HepG2 (cell line): ENCODE data around the gene KANSL3. TPM values are rescaled to one million over a fixed set of nuclear protein-coding genes. Genes with fewer than 3 reads are reported as not detected.

Experiments used
- ATAC-seq: fragments of 200-7000 bp; cut with Tn5 transposase; 3 replicates; pipeline ENCODE4 v1.9.1; 2020; ENCODE audit warnings: mild to moderate bottlenecking, moderate library complexity
- BruUV-seq: library from RNA; stranded (reverse); fragments of 400-500 nt; replicated peaks from 2 replicates; lab custom pipeline; 2021; lab: Mats Ljungman, UMichigan
- CTCF ChIA-PET: fragments of 300-600 bp; formaldehyde crosslinking; extraction: SDS; loops from one replicate; lab custom pipeline; 2021; ENCODE audit warnings: low total read pairs, inconsistent platforms, low intra/inter-chr PET ratio; lab: Yijun Ruan, JAX
- POLR2A ChIA-PET: fragments of 350-600 bp; sonication (Branson Sonifier 250); formaldehyde crosslinking; loops from one replicate; lab custom pipeline; 2020; ENCODE audit warnings: antibody characterized with exemption, inconsistent platforms; lab: Yijun Ruan, JAX
- DNase-seq: peaks from one replicate; pipeline ENCODE4 v3.0.0-alpha.2; 2015; ENCODE audit warnings: low spot score
- FAIRE-seq: peaks from 3 replicates; lab custom pipeline; 2011; peaks lifted over from hg19 to GRCh38; lab: Jason Lieb, UNC
- H2AFZ ChIP-seq: one replicate; pipeline ENCODE4 v1.6.1; 2011; ENCODE audit warnings: low read length, inconsistent platforms
- H3K27ac ChIP-seq: fragments of 300-600 bp; 3 replicates; pipeline ENCODE4 v1.8.0; 2011; ENCODE audit warnings: mixed run types, mild to moderate bottlenecking, mixed read lengths, low read length, inconsistent platforms; ENCODE audit not compliant: insufficient read depth; ENCODE audit errors: extremely low read length
- H3K27me3 ChIP-seq, 2 experiments: fragments of 200-600 bp in 1 of 2; 2 replicates in 1 of 2; 3 replicates in 1 of 2; pipeline versions ENCODE4 v1.6.0 to v1.8.0; 2011; ENCODE audit warnings: low read length in 2 of 2, mild to moderate bottlenecking in 2 of 2, moderate library complexity in 2 of 2, inconsistent platforms in 1 of 2; ENCODE audit not compliant: insufficient read depth in 2 of 2, control insufficient read depth in 1 of 2
- H3K36me3 ChIP-seq, 2 experiments: fragments of 200-600 bp in 1 of 2; replicated peaks in 1 of 2; 2 replicates in 1 of 2; 3 replicates in 1 of 2; pipeline versions ENCODE4 v1.5.1 to v1.8.0; 2011; ENCODE audit warnings: low read length in 2 of 2, inconsistent platforms in 1 of 2; ENCODE audit not compliant: insufficient read depth in 2 of 2, control insufficient read depth in 1 of 2
- H3K4me1 ChIP-seq: 2 replicates; pipeline ENCODE4 v1.5.1; 2012; ENCODE audit warnings: low read length, inconsistent platforms; ENCODE audit not compliant: insufficient read depth
- H3K4me2 ChIP-seq: 2 replicates; pipeline ENCODE4 v1.6.0; 2011; ENCODE audit warnings: low read depth, low read length, inconsistent platforms
- H3K4me3 ChIP-seq, 3 experiments: fragments of 200-600 bp in 1 of 3; sonication (generic), shearing (Covaris generic) in 1 of 3; replicated peaks in 1 of 3; 2 replicates each; pipeline ENCODE4 v1.5.1; 2011 to 2016; ENCODE audit warnings: low read length in 3 of 3, inconsistent platforms in 2 of 3, low read depth in 2 of 3, mild to moderate bottlenecking in 2 of 3, control low read depth in 1 of 3, mixed read lengths in 1 of 3; ENCODE audit not compliant: insufficient read depth in 1 of 3
- H3K79me2 ChIP-seq: one replicate; pipeline ENCODE4 v1.6.1; 2011; ENCODE audit warnings: low read length, inconsistent platforms; ENCODE audit not compliant: insufficient read depth
- H3K9ac ChIP-seq: 2 replicates; pipeline ENCODE4 v1.6.0; 2011; ENCODE audit warnings: mild to moderate bottlenecking, low read depth, low read length, inconsistent platforms; ENCODE audit not compliant: insufficient read depth
- H3K9me3 ChIP-seq: 2 replicates; pipeline ENCODE4 v1.5.1; 2012; ENCODE audit warnings: mild to moderate bottlenecking, low read length
- H4K20me1 ChIP-seq: 2 replicates; pipeline ENCODE4 v1.6.0; 2011; ENCODE audit warnings: inconsistent platforms, mild to moderate bottlenecking, low read length, moderate library complexity; ENCODE audit not compliant: insufficient read depth
- HNF4A ChIP-seq: sonication (generic); formaldehyde crosslinking; IDR thresholded peaks from 2 replicates; pipeline ENCODE4 v1.4.0; 2020; ENCODE audit warnings: missing genetic modification reagents
- NCOA5 ChIP-seq: sonication (generic); formaldehyde crosslinking; IDR thresholded peaks from 2 replicates; pipeline ENCODE4 v1.4.0; 2020; ENCODE audit warnings: missing genetic modification reagents
- POLR2A ChIP-seq, 2 experiments: IDR thresholded peaks; 2 replicates each; pipeline ENCODE4 v1.6.1; 2011; ENCODE audit warnings: low read depth in 2 of 2, low read length in 2 of 2, mild to moderate bottlenecking in 1 of 2, moderate library complexity in 1 of 2; ENCODE audit not compliant: insufficient read depth in 1 of 2
- SOX6 ChIP-seq, 2 experiments: fragments of 450-650 bp in 1 of 2; sonication (generic) in 1 of 2; formaldehyde crosslinking in 1 of 2; IDR thresholded peaks; 2 replicates each; pipeline versions ENCODE4 v1.4.0 to v1.6.1; 2017 to 2020; ENCODE audit warnings: antibody characterized with exemption in 1 of 2, mild to moderate bottlenecking in 1 of 2, missing genetic modification reagents in 1 of 2
- SP1 ChIP-seq, 2 experiments: fragments of 450-650 bp in 1 of 2; sonication (generic) in 1 of 2; formaldehyde crosslinking in 1 of 2; IDR thresholded peaks; 2 replicates each; pipeline versions ENCODE4 v1.4.0 to v1.6.1; 2016 to 2020; ENCODE audit warnings: missing genetic modification reagents in 1 of 2
- ZBTB42 ChIP-seq: sonication (generic); formaldehyde crosslinking; IDR thresholded peaks from 2 replicates; pipeline ENCODE4 v1.5.0; 2020; ENCODE audit warnings: mild to moderate bottlenecking, missing genetic modification reagents
- ZFP36L2 ChIP-seq: sonication (generic); formaldehyde crosslinking; IDR thresholded peaks from 2 replicates; pipeline ENCODE4 v1.4.0; 2020; ENCODE audit warnings: missing genetic modification reagents
- ZFX ChIP-seq: sonication (generic); formaldehyde crosslinking; IDR thresholded peaks from 2 replicates; pipeline ENCODE4 v1.4.0; 2020; ENCODE audit warnings: mild to moderate bottlenecking, low read depth, missing genetic modification reagents, moderate library complexity
- ZNF138 ChIP-seq: sonication (generic); formaldehyde crosslinking; IDR thresholded peaks from 2 replicates; pipeline ENCODE4 v1.5.0; 2020; ENCODE audit warnings: mild to moderate bottlenecking, low read depth, missing genetic modification reagents
- ZNF264 ChIP-seq: sonication (generic); formaldehyde crosslinking; IDR thresholded peaks from 2 replicates; pipeline ENCODE4 v1.4.0; 2020; ENCODE audit warnings: missing genetic modification reagents
- ZNF614 ChIP-seq: IDR thresholded peaks from 2 replicates; pipeline ENCODE4 v1.6.1; 2018; ENCODE audit warnings: missing biosample characterization, missing genetic modification reagents, inconsistent platforms, borderline replicate concordance
- WGBS: methylation state at CpG from one replicate; pipeline ENCODE4 v1.1.6; 2017; ENCODE audit warnings: low lambda C conversion rate; 5-methylcytosine and 5-hydroxymethylcytosine counted together
- in situ Hi-C: cut with HindIII; loops from 2 replicates; pipeline ENCODE4 v1.10.0; 2017; ENCODE audit warnings: low pct_unique_long_range_greater_than_20kb; ENCODE audit not compliant: extremely low pct_ligation_motif_present
- intact Hi-C: fragments of 100-400 bp; cut with micrococcal nuclease; formaldehyde crosslinking; loops from one replicate; pipeline ENCODE4 v1.10.0; 2022; ENCODE audit not compliant: unreplicated experiment
- polyA plus RNA-seq, 8 experiments: library from polyadenylated mRNA; depleted of rRNA in 3 of 8; stranded (reverse) in 7 of 8; unstranded in 1 of 8; fragments of >200 nt; fragmentation: Illumina TruSeq in 4 of 8; extraction: Trizol in 4 of 8; gene quantifications; 2 replicates each; pipeline versions ENCODE4 v1.2.1 to v1.2.3, GENCODE V29; 2011 to 2016; ENCODE audit warnings: low read depth in 4 of 8, missing spikeins in 1 of 8, mixed read lengths in 1 of 8; ENCODE audit not compliant: insufficient read depth in 1 of 8
- total RNA-seq, 5 experiments: library from RNA; depleted of rRNA; stranded (reverse); fragments of >200 nt; fragmentation: Illumina TruSeq; extraction: Trizol; gene quantifications; 2 replicates each; pipeline ENCODE4 v1.2.3, GENCODE V29; 2016; ENCODE audit warnings: low read depth in 1 of 5
- TF ChIP-seq, protein P1 (sequence below): IDR thresholded peaks from 2 replicates; pipeline ENCODE4 v1.6.1; 2016
- TF ChIP-seq, protein P2 (sequence below): sonication (generic); formaldehyde crosslinking; IDR thresholded peaks from 2 replicates; pipeline ENCODE4 v1.4.0; 2020; ENCODE audit warnings: missing genetic modification reagents, borderline replicate concordance
- TF ChIP-seq, protein P3 (sequence below): sonication (generic); formaldehyde crosslinking; IDR thresholded peaks from 2 replicates; pipeline ENCODE4 v1.5.0; 2020; ENCODE audit warnings: mild to moderate bottlenecking, missing genetic modification reagents, moderate library complexity
- TF ChIP-seq, protein P4 (sequence below): sonication (generic); formaldehyde crosslinking; IDR thresholded peaks from 2 replicates; pipeline ENCODE4 v1.4.0; 2020; ENCODE audit warnings: missing genetic modification reagents
- TF ChIP-seq, protein P5 (sequence below): sonication (generic); formaldehyde crosslinking; IDR thresholded peaks from 2 replicates; pipeline ENCODE4 v1.9.0; 2022; ENCODE audit warnings: missing genetic modification reagents, mild to moderate bottlenecking, borderline replicate concordance
- TF ChIP-seq, protein P6 (sequence below): sonication (generic); formaldehyde crosslinking; IDR thresholded peaks from 2 replicates; pipeline ENCODE4 v1.5.0; 2020; ENCODE audit warnings: missing genetic modification reagents, mild to moderate bottlenecking, borderline replicate concordance

Gene KANSL3
- total and polyA plus RNA-seq, 2 of the 13 experiments (the other 11 are each of a cell fraction or from before 2014, with no cell fraction given): 20.8 to 37.3 TPM

DNA sequence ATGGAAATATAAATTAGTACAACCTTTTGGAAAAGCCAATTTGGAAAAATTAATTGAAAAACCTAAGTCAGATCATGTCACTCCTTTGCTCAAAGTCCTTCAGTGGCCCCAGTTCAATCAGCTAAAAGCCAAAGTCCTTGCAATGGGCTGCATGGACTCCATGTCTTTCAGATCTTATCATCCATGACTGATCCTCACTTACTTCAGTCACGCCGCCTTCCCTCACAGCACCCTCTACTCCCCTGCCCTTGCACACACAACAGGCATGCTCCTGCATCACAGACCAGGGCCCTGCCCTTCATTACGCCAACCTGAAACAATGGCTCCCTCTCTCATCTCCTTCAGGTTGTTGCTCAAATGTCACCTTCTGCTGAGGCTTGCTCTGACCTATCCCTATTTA, 15.6 kb downstream of the KANSL3 start:
- Histone ChIP-seq H4K20me1 (no peaks in the 10 kb centered on the region), H3K36me3 (peaks cover 15 to 54% of the 10 kb centered on the region in 2 experiments), H3K79me2 (no peaks in the 10 kb centered on the region), H3K4me1 (peaks cover 15% of the 10 kb centered on the region), H2AFZ (no peak overlapping the region), H3K4me2 (no peak overlapping the region; the same call in 1 of the 2 replicates), H3K27ac (no peak overlapping the region), H3K4me3 (no peak overlapping the region), H3K9ac (no peak overlapping the region), H3K27me3 (no peaks in the 10 kb centered on the region), H3K9me3 (no peaks in the 10 kb centered on the region)
- ChIA-PET POLR2A (no interaction called here), CTCF (no interaction called here)
- FAIRE-seq: no peak
- BruUV-seq: no TSS peak
- peak; percentile 75 for ATAC-seq
- in situ Hi-C loops (no loop called here), intact Hi-C loops (no loop called here)
- no peak for DNase-seq
- WGBS: 97% methylated on average over 3 of the region's 3 CpGs
- TF ChIP-seq, protein P1, sequence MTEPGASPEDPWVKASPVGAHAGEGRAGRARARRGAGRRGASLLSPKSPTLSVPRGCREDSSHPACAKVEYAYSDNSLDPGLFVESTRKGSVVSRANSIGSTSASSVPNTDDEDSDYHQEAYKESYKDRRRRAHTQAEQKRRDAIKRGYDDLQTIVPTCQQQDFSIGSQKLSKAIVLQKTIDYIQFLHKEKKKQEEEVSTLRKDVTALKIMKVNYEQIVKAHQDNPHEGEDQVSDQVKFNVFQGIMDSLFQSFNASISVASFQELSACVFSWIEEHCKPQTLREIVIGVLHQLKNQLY: 0 out of 2 replicates have a peak, but pooled peaks have one; percentile 21
- TF ChIP-seq POLR2A (IDR thresholded peaks at IDR 0.05; ENCODE audit: insufficient read depth in 1 of 2, low read depth in 2 of 2, low read length in 2 of 2) (no peak), ZBTB42 (CRISPR knock-in tag) (no peak), ZNF138 (no peak), NCOA5 (CRISPR knock-in tag) (no peak), SP1 (IDR thresholded peaks at IDR 0.05) (no peak), SP1 (CRISPR knock-in tag; IDR thresholded peaks at IDR 0.05) (no peak), SOX6 (IDR thresholded peaks at IDR 0.05) (no peak), SOX6 (CRISPR knock-in tag; IDR thresholded peaks at IDR 0.05) (no peak), ZFX (CRISPR knock-in tag) (no peak), ZFP36L2 (CRISPR knock-in tag) (no peak), ZNF264 (CRISPR knock-in tag) (no peak), HNF4A (CRISPR knock-in tag) (peak; percentile 28), ZNF614 (CRISPR knock-in tag) (no peak)
- TF ChIP-seq, protein P2, sequence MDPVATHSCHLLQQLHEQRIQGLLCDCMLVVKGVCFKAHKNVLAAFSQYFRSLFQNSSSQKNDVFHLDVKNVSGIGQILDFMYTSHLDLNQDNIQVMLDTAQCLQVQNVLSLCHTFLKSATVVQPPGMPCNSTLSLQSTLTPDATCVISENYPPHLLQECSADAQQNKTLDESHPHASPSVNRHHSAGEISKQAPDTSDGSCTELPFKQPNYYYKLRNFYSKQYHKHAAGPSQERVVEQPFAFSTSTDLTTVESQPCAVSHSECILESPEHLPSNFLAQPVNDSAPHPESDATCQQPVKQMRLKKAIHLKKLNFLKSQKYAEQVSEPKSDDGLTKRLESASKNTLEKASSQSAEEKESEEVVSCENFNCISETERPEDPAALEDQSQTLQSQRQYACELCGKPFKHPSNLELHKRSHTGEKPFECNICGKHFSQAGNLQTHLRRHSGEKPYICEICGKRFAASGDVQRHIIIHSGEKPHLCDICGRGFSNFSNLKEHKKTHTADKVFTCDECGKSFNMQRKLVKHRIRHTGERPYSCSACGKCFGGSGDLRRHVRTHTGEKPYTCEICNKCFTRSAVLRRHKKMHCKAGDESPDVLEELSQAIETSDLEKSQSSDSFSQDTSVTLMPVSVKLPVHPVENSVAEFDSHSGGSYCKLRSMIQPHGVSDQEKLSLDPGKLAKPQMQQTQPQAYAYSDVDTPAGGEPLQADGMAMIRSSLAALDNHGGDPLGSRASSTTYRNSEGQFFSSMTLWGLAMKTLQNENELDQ (CRISPR knock-in tag): no peak
- TF ChIP-seq, protein P3, sequence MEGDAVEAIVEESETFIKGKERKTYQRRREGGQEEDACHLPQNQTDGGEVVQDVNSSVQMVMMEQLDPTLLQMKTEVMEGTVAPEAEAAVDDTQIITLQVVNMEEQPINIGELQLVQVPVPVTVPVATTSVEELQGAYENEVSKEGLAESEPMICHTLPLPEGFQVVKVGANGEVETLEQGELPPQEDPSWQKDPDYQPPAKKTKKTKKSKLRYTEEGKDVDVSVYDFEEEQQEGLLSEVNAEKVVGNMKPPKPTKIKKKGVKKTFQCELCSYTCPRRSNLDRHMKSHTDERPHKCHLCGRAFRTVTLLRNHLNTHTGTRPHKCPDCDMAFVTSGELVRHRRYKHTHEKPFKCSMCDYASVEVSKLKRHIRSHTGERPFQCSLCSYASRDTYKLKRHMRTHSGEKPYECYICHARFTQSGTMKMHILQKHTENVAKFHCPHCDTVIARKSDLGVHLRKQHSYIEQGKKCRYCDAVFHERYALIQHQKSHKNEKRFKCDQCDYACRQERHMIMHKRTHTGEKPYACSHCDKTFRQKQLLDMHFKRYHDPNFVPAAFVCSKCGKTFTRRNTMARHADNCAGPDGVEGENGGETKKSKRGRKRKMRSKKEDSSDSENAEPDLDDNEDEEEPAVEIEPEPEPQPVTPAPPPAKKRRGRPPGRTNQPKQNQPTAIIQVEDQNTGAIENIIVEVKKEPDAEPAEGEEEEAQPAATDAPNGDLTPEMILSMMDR: peak; percentile 21; the same call in 1 of the 2 replicates
- TF ChIP-seq, protein P4, sequence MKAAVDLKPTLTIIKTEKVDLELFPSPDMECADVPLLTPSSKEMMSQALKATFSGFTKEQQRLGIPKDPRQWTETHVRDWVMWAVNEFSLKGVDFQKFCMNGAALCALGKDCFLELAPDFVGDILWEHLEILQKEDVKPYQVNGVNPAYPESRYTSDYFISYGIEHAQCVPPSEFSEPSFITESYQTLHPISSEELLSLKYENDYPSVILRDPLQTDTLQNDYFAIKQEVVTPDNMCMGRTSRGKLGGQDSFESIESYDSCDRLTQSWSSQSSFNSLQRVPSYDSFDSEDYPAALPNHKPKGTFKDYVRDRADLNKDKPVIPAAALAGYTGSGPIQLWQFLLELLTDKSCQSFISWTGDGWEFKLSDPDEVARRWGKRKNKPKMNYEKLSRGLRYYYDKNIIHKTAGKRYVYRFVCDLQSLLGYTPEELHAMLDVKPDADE (CRISPR knock-in tag): no peak
- TF ChIP-seq, protein P5, sequence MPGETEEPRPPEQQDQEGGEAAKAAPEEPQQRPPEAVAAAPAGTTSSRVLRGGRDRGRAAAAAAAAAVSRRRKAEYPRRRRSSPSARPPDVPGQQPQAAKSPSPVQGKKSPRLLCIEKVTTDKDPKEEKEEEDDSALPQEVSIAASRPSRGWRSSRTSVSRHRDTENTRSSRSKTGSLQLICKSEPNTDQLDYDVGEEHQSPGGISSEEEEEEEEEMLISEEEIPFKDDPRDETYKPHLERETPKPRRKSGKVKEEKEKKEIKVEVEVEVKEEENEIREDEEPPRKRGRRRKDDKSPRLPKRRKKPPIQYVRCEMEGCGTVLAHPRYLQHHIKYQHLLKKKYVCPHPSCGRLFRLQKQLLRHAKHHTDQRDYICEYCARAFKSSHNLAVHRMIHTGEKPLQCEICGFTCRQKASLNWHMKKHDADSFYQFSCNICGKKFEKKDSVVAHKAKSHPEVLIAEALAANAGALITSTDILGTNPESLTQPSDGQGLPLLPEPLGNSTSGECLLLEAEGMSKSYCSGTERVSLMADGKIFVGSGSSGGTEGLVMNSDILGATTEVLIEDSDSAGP (CRISPR knock-in tag): no peak
- TF ChIP-seq, protein P6, sequence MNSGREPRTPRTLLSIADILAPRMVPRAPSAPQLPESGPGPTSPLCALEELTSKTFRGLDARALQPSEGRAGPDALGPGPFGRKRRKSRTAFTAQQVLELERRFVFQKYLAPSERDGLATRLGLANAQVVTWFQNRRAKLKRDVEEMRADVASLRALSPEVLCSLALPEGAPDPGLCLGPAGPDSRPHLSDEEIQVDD (CRISPR knock-in tag): no peak
